ENCODE measurements around the gene PLCH1. TPM values are rescaled to one million over a fixed set of nuclear protein-coding genes. Genes with fewer than 3 reads are reported as not detected.

Gene PLCH1
- total and polyA plus RNA-seq, 2 donors (not counting 1 experiment from before 2014, with no cell fraction given): 0.27 TPM; not detected in 1

- H3K4me2 ChIP-seq (replicated peaks; ENCODE audit: low read depth, low read length, poor library complexity, severe bottlenecking): no peak overlapping the region
- no peaks in the 10 kb centered on the region for H3K27me3 Mint-ChIP-seq
- no peaks in the 10 kb centered on the region for H3K36me3 ChIP-seq (replicated peaks in 1 of 2; ENCODE audit: control extremely low read depth in 1 of 2, control insufficient read depth in 1 of 2, extremely low read depth in 1 of 2, insufficient read depth in 2 of 2, low read length in 1 of 2)
- no peak overlapping the region for H3K4me3 ChIP-seq (ENCODE audit: control extremely low read depth in 1 of 5, extremely low read depth in 1 of 5, insufficient read depth in 1 of 5, low read depth in 2 of 5, low read length in 4 of 5)
- no peaks in the 10 kb centered on the region for H3K9me3 Mint-ChIP-seq (ENCODE audit: insufficient read depth)
- WGBS (ENCODE audit: insufficient coverage): no CpG with 5 or more reads among the region's 1 CpG
- no peaks in the 10 kb centered on the region for H3K4me1 Mint-ChIP-seq
- CTCF ChIA-PET: interaction anchor here (0.7 kb wide), 1 partner anchor 33 kb away, joined by 3 read pairs; the partner anchor contains the start of gene C3orf33
- no peak overlapping the region for H2AFZ ChIP-seq (ENCODE audit: insufficient read depth, low read depth, low read length, poor library complexity, severe bottlenecking)
- no peak for ATAC-seq (ENCODE audit: low read depth)
- H3K27me3 ChIP-seq (replicated peaks in 1 of 4; ENCODE audit: control extremely low read depth in 1 of 4, control insufficient read depth in 3 of 4, insufficient read depth in 4 of 4, low read length in 3 of 4): no peaks in the 10 kb centered on the region
- intact Hi-C loops (cut with micrococcal nuclease): no loop called here
- H3K9ac ChIP-seq (ENCODE audit: low read length): no peak overlapping the region
- no peak overlapping the region for H3K4me3 Mint-ChIP-seq
- H3K27ac Mint-ChIP-seq: no peak overlapping the region
- H4K20me1 ChIP-seq (ENCODE audit: control insufficient read depth, insufficient read depth, low read length, poor library complexity, severe bottlenecking): no peaks in the 10 kb centered on the region
- H3K79me2 ChIP-seq (ENCODE audit: control insufficient read depth, insufficient read depth, low read length): no peaks in the 10 kb centered on the region
- TF ChIP-seq CTCF (IDR thresholded peaks at IDR 0.05) (no peak), EZH2 (IDR thresholded peaks at IDR 0.05; ENCODE audit: borderline replicate concordance, insufficient read depth, low read depth, low read length, poor library complexity, severe bottlenecking) (no peak)
- POLR2A ChIA-PET: no interaction called here
- no peak overlapping the region for H3K27ac ChIP-seq (ENCODE audit: low read length in 2 of 2)
- H3K9me3 ChIP-seq (ENCODE audit: control extremely low read depth in 1 of 3, control insufficient read depth in 2 of 3, insufficient read depth in 1 of 3, low read length in 2 of 3): peaks cover 0 to 18% (median 2%) of the 10 kb centered on the region in 3 donors
- H3K4me1 ChIP-seq (ENCODE audit: control insufficient read depth in 2 of 2, insufficient read depth in 2 of 2, low read length in 2 of 2): no peaks in the 10 kb centered on the region
- no peak for DNase-seq
These were observed 27.9 kb upstream of the PLCH1 start for GRCh38 chr3:155772801-155773200.

GRCh38 chr3:155771126-155771525 is 26.3 kb upstream of the PLCH1 start:
- no peaks in the 10 kb centered on the region for H3K9me3 Mint-ChIP-seq (ENCODE audit: insufficient read depth)

More at GRCh38 chr3:155771126-155771525, 26.3 kb upstream of the PLCH1 start:
- DNase-seq (no peak), ATAC-seq (ENCODE audit: low read depth) (no peak)
- no peaks in the 10 kb centered on the region for H3K4me1 Mint-ChIP-seq
- H3K4me2 ChIP-seq (replicated peaks; ENCODE audit: low read depth, low read length, poor library complexity, severe bottlenecking): no peak overlapping the region
- POLR2A ChIA-PET: no interaction called here
- CTCF ChIA-PET: interaction anchor here (1.6 kb wide), 1 partner anchor 8 kb away, joined by 3 read pairs; no protein-coding TSS in a partner anchor
- no peak overlapping the region for H3K27ac Mint-ChIP-seq
- H3K4me1 ChIP-seq (ENCODE audit: control insufficient read depth in 2 of 2, insufficient read depth in 2 of 2, low read length in 2 of 2): no peaks in the 10 kb centered on the region
- H3K9ac ChIP-seq (ENCODE audit: low read length): no peak overlapping the region
- TF ChIP-seq EZH2 (IDR thresholded peaks at IDR 0.05; ENCODE audit: borderline replicate concordance, insufficient read depth, low read depth, low read length, poor library complexity, severe bottlenecking) (no peak), CTCF (IDR thresholded peaks at IDR 0.05) (no peak)
- H3K4me3 ChIP-seq (ENCODE audit: control extremely low read depth in 1 of 5, extremely low read depth in 1 of 5, insufficient read depth in 1 of 5, low read depth in 2 of 5, low read length in 4 of 5): no peak overlapping the region
- H2AFZ ChIP-seq (ENCODE audit: insufficient read depth, low read depth, low read length, poor library complexity, severe bottlenecking): no peak overlapping the region
- no peak overlapping the region for H3K27ac ChIP-seq (ENCODE audit: low read length in 2 of 2)
- H3K27me3 ChIP-seq (replicated peaks in 1 of 4; ENCODE audit: control extremely low read depth in 1 of 4, control insufficient read depth in 3 of 4, insufficient read depth in 4 of 4, low read length in 3 of 4): no peaks in the 10 kb centered on the region
- H3K27me3 Mint-ChIP-seq: no peaks in the 10 kb centered on the region
- intact Hi-C loops (cut with micrococcal nuclease): no loop called here
- H3K9me3 ChIP-seq (ENCODE audit: control extremely low read depth in 1 of 3, control insufficient read depth in 2 of 3, insufficient read depth in 1 of 3, low read length in 2 of 3): peaks cover 0 to 18% (median 2%) of the 10 kb centered on the region in 3 donors
- no peaks in the 10 kb centered on the region for H3K79me2 ChIP-seq (ENCODE audit: control insufficient read depth, insufficient read depth, low read length)
- H3K4me3 Mint-ChIP-seq: no peak overlapping the region
- H3K36me3 ChIP-seq (replicated peaks in 1 of 2; ENCODE audit: control extremely low read depth in 1 of 2, control insufficient read depth in 1 of 2, extremely low read depth in 1 of 2, insufficient read depth in 2 of 2, low read length in 1 of 2): no peaks in the 10 kb centered on the region
- H4K20me1 ChIP-seq (ENCODE audit: control insufficient read depth, insufficient read depth, low read length, poor library complexity, severe bottlenecking): no peaks in the 10 kb centered on the region
- 90% methylated on average over 2 of the region's 6 CpGs for WGBS (ENCODE audit: insufficient coverage)

All from B cell (primary cell).